HepG2 (cell line): ENCODE measurements around the gene DDN. TPM values are rescaled to one million over a fixed set of nuclear protein-coding genes. Genes with fewer than 3 reads are reported as not detected.

Experiments used
- ATAC-seq: fragments of 200-7000 bp; cut with Tn5 transposase; 3 replicates; pipeline ENCODE4 v1.9.1; 2020; ENCODE audit warnings: mild to moderate bottlenecking, moderate library complexity
- BruUV-seq: library from RNA; stranded (reverse); fragments of 400-500 nt; replicated peaks from 2 replicates; lab custom pipeline; 2021; lab: Mats Ljungman, UMichigan
- CTCF ChIA-PET: fragments of 300-600 bp; formaldehyde crosslinking; extraction: SDS; loops from one replicate; lab custom pipeline; 2021; ENCODE audit warnings: low total read pairs, inconsistent platforms, low intra/inter-chr PET ratio; lab: Yijun Ruan, JAX
- POLR2A ChIA-PET: fragments of 350-600 bp; sonication (Branson Sonifier 250); formaldehyde crosslinking; loops from one replicate; lab custom pipeline; 2020; ENCODE audit warnings: antibody characterized with exemption, inconsistent platforms; lab: Yijun Ruan, JAX
- DNase-seq: peaks from one replicate; pipeline ENCODE4 v3.0.0-alpha.2; 2015; ENCODE audit warnings: low spot score
- FAIRE-seq: peaks from 3 replicates; lab custom pipeline; 2011; peaks lifted over from hg19 to GRCh38; lab: Jason Lieb, UNC
- H2AFZ ChIP-seq: one replicate; pipeline ENCODE4 v1.6.1; 2011; ENCODE audit warnings: low read length, inconsistent platforms
- H3K27ac ChIP-seq: fragments of 300-600 bp; 3 replicates; pipeline ENCODE4 v1.8.0; 2011; ENCODE audit warnings: mixed run types, mild to moderate bottlenecking, mixed read lengths, low read length, inconsistent platforms; ENCODE audit not compliant: insufficient read depth; ENCODE audit errors: extremely low read length
- H3K27me3 ChIP-seq, 2 experiments: fragments of 200-600 bp in 1 of 2; 2 replicates in 1 of 2; 3 replicates in 1 of 2; pipeline versions ENCODE4 v1.6.0 to v1.8.0; 2011; ENCODE audit warnings: low read length in 2 of 2, mild to moderate bottlenecking in 2 of 2, moderate library complexity in 2 of 2, inconsistent platforms in 1 of 2; ENCODE audit not compliant: insufficient read depth in 2 of 2, control insufficient read depth in 1 of 2
- H3K36me3 ChIP-seq, 2 experiments: fragments of 200-600 bp in 1 of 2; replicated peaks in 1 of 2; 2 replicates in 1 of 2; 3 replicates in 1 of 2; pipeline versions ENCODE4 v1.5.1 to v1.8.0; 2011; ENCODE audit warnings: low read length in 2 of 2, inconsistent platforms in 1 of 2; ENCODE audit not compliant: insufficient read depth in 2 of 2, control insufficient read depth in 1 of 2
- H3K4me1 ChIP-seq: 2 replicates; pipeline ENCODE4 v1.5.1; 2012; ENCODE audit warnings: low read length, inconsistent platforms; ENCODE audit not compliant: insufficient read depth
- H3K4me2 ChIP-seq: 2 replicates; pipeline ENCODE4 v1.6.0; 2011; ENCODE audit warnings: low read depth, low read length, inconsistent platforms
- H3K4me3 ChIP-seq, 3 experiments: fragments of 200-600 bp in 1 of 3; sonication (generic), shearing (Covaris generic) in 1 of 3; replicated peaks in 1 of 3; 2 replicates each; pipeline ENCODE4 v1.5.1; 2011 to 2016; ENCODE audit warnings: low read length in 3 of 3, inconsistent platforms in 2 of 3, low read depth in 2 of 3, mild to moderate bottlenecking in 2 of 3, control low read depth in 1 of 3, mixed read lengths in 1 of 3; ENCODE audit not compliant: insufficient read depth in 1 of 3
- H3K79me2 ChIP-seq: one replicate; pipeline ENCODE4 v1.6.1; 2011; ENCODE audit warnings: low read length, inconsistent platforms; ENCODE audit not compliant: insufficient read depth
- H3K9ac ChIP-seq: 2 replicates; pipeline ENCODE4 v1.6.0; 2011; ENCODE audit warnings: mild to moderate bottlenecking, low read depth, low read length, inconsistent platforms; ENCODE audit not compliant: insufficient read depth
- H3K9me3 ChIP-seq: 2 replicates; pipeline ENCODE4 v1.5.1; 2012; ENCODE audit warnings: mild to moderate bottlenecking, low read length
- H4K20me1 ChIP-seq: 2 replicates; pipeline ENCODE4 v1.6.0; 2011; ENCODE audit warnings: inconsistent platforms, mild to moderate bottlenecking, low read length, moderate library complexity; ENCODE audit not compliant: insufficient read depth
- HMGXB4 ChIP-seq, 2 experiments: sonication (generic) in 1 of 2; formaldehyde crosslinking in 1 of 2; IDR thresholded peaks; 2 replicates each; pipeline versions ENCODE4 v1.4.0 to v1.6.1; 2018 to 2020; ENCODE audit warnings: missing genetic modification reagents in 2 of 2, borderline replicate concordance in 1 of 2, low read depth in 1 of 2, mild to moderate bottlenecking in 1 of 2, missing biosample characterization in 1 of 2
- MIXL1 ChIP-seq: IDR thresholded peaks from 2 replicates; pipeline ENCODE4 v1.6.1; 2016
- NRL ChIP-seq: sonication (generic); formaldehyde crosslinking; IDR thresholded peaks from 2 replicates; pipeline ENCODE4 v1.5.0; 2020; ENCODE audit warnings: missing genetic modification reagents, mild to moderate bottlenecking, moderate library complexity, borderline replicate concordance
- PAXIP1 ChIP-seq: sonication (generic); formaldehyde crosslinking; conservative IDR thresholded peaks from 2 replicates; pipeline ENCODE4 v1.4.0; 2020; ENCODE audit warnings: mild to moderate bottlenecking, missing genetic modification reagents, moderate library complexity
- ZNF142 ChIP-seq: sonication (generic); formaldehyde crosslinking; IDR thresholded peaks from 2 replicates; pipeline ENCODE4 v1.4.0; 2020; ENCODE audit warnings: missing genetic modification reagents
- WGBS: methylation state at CpG from one replicate; pipeline ENCODE4 v1.1.6; 2017; ENCODE audit warnings: low lambda C conversion rate; 5-methylcytosine and 5-hydroxymethylcytosine counted together
- in situ Hi-C: cut with HindIII; loops from 2 replicates; pipeline ENCODE4 v1.10.0; 2017; ENCODE audit warnings: low pct_unique_long_range_greater_than_20kb; ENCODE audit not compliant: extremely low pct_ligation_motif_present
- intact Hi-C: fragments of 100-400 bp; cut with micrococcal nuclease; formaldehyde crosslinking; loops from one replicate; pipeline ENCODE4 v1.10.0; 2022; ENCODE audit not compliant: unreplicated experiment
- polyA plus RNA-seq, 8 experiments: library from polyadenylated mRNA; depleted of rRNA in 3 of 8; stranded (reverse) in 7 of 8; unstranded in 1 of 8; fragments of >200 nt; fragmentation: Illumina TruSeq in 4 of 8; extraction: Trizol in 4 of 8; gene quantifications; 2 replicates each; pipeline versions ENCODE4 v1.2.1 to v1.2.3, GENCODE V29; 2011 to 2016; ENCODE audit warnings: low read depth in 4 of 8, missing spikeins in 1 of 8, mixed read lengths in 1 of 8; ENCODE audit not compliant: insufficient read depth in 1 of 8
- total RNA-seq, 5 experiments: library from RNA; depleted of rRNA; stranded (reverse); fragments of >200 nt; fragmentation: Illumina TruSeq; extraction: Trizol; gene quantifications; 2 replicates each; pipeline ENCODE4 v1.2.3, GENCODE V29; 2016; ENCODE audit warnings: low read depth in 1 of 5

DDN gene
- total and polyA plus RNA-seq, 2 of the 13 experiments (the other 11 are each of a cell fraction or from before 2014, with no cell fraction given) = 0.24 to 0.53 TPM

GRCh38 chr12:48978291-48978740 is 20.9 kb downstream of the DDN start, which contains the start of gene WNT1 (continued):
- peak; percentile 16; the same call in 1 of the 2 replicates for TF ChIP-seq NRL (CRISPR knock-in tag)
- TF ChIP-seq, all 625 proteins: peak for 8

GRCh38 chr12:48977290-48978281 is 21.6 kb downstream of the DDN start:
- intact Hi-C loops = no loop called here
- peaks cover 9% of the 10 kb centered on the region; the same call in 1 of the 2 replicates for H4K20me1 ChIP-seq
- CTCF ChIA-PET = interaction anchor here (1.2 kb wide), 2 partner anchors 11 to 19 kb away, joined by 3 to 4 read pairs; no protein-coding TSS in a partner anchor
- POLR2A ChIA-PET = no interaction called here
- FAIRE-seq (no peak), ATAC-seq (peak; percentile 65), DNase-seq (peak; percentile 59)
- peaks cover 30 to 79% of the 10 kb centered on the region in 2 experiments for H3K27me3 ChIP-seq
- peaks cover 63% of the 10 kb centered on the region for H3K4me1 ChIP-seq
- BruUV-seq = no TSS peak
- no peak overlapping the region for H3K27ac ChIP-seq
- H2AFZ ChIP-seq = no peak overlapping the region
- 27% methylated on average over 33 of the region's 50 CpGs for WGBS
- H3K9me3 ChIP-seq = no peaks in the 10 kb centered on the region
- peak overlapping the region; percentile 4 to 69 (median 30); a peak in 3 of 6 replicates for H3K4me3 ChIP-seq
- in situ Hi-C loops = no loop called here
- no peak overlapping the region for H3K9ac ChIP-seq
- 0 out of 2 replicates have a peak overlapping the region, but pooled peaks have one; percentile 70 for H3K4me2 ChIP-seq
- H3K36me3 ChIP-seq = no peaks in the 10 kb centered on the region
- H3K79me2 ChIP-seq = no peaks in the 10 kb centered on the region
- TF ChIP-seq PAXIP1 (no peak), ZNF142 (no peak), MIXL1 (CRISPR knock-in tag) (no peak), HMGXB4 (CRISPR knock-in tag; IDR thresholded peaks at IDR 0.05; ENCODE audit: borderline replicate concordance in 1 of 2, low read depth in 1 of 2) (peak; percentile 20 to 21; a peak in 1 of 4 replicates)
